WTC11 (cell line): ENCODE results near the gene NUP98.

Experiments
- AFF4 ChIP-seq: sonication (generic); formaldehyde crosslinking; IDR thresholded peaks from 2 replicates; pipeline ENCODE4 v1.8.1; 2023; ENCODE audit warnings: mild to moderate bottlenecking, missing genetic modification reagents, borderline replicate concordance
- FOXK1 ChIP-seq: sonication (generic); formaldehyde crosslinking; IDR thresholded peaks from 2 replicates; pipeline ENCODE4 v1.8.0; 2022; ENCODE audit warnings: mild to moderate bottlenecking, moderate library complexity, missing genetic modification reagents
- FOXP1 ChIP-seq: sonication (generic); formaldehyde crosslinking; IDR thresholded peaks from 2 replicates; pipeline ENCODE4 v1.8.0; 2022; ENCODE audit warnings: missing genetic modification reagents, mild to moderate bottlenecking, moderate library complexity, borderline replicate concordance
- PREB ChIP-seq: sonication (generic); formaldehyde crosslinking; IDR thresholded peaks from 2 replicates; pipeline ENCODE4 v1.8.1; 2022; ENCODE audit warnings: mild to moderate bottlenecking, missing genetic modification reagents, moderate library complexity, borderline replicate concordance
- TP53 ChIP-seq: sonication (generic); formaldehyde crosslinking; IDR thresholded peaks from 2 replicates; pipeline ENCODE4 v1.8.1; 2023; ENCODE audit warnings: mild to moderate bottlenecking, missing genetic modification reagents
- TF ChIP-seq, protein P1 (sequence below): fragments of 200-600 bp; IDR thresholded peaks from 2 replicates; pipeline ENCODE4 v1.8.0; 2022; ENCODE audit warnings: antibody characterized with exemption
- TF ChIP-seq, protein P2 (sequence below): fragments of 250-450 bp; sonication (Bioruptor Pico); IDR thresholded peaks from 2 replicates; pipeline ENCODE4 v1.9.0; 2021; ENCODE audit warnings: mild to moderate bottlenecking, borderline replicate concordance

DNA sequence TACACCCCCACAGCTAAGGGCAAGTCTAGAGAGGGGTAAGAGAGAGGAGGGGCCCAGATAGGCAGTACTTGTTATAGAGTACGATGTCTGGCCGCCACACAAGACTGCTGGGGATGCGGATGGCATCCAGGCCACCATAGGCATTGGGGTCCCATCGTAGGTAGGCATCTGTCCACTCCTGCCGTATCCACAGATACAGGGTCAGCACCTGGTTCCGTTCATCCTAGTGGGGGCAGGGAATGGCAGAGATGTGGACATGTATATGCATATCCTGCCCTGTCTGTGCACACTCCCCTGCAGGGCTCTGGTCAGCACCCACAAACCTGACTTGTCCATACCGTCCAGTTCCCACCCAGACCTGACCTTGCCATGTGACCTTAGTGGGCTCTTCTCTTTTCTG, 128.2 kb downstream of the NUP98 start:
- no peak for TF ChIP-seq FOXP1 (CRISPR knock-in tag)
- TF ChIP-seq, protein P1, sequence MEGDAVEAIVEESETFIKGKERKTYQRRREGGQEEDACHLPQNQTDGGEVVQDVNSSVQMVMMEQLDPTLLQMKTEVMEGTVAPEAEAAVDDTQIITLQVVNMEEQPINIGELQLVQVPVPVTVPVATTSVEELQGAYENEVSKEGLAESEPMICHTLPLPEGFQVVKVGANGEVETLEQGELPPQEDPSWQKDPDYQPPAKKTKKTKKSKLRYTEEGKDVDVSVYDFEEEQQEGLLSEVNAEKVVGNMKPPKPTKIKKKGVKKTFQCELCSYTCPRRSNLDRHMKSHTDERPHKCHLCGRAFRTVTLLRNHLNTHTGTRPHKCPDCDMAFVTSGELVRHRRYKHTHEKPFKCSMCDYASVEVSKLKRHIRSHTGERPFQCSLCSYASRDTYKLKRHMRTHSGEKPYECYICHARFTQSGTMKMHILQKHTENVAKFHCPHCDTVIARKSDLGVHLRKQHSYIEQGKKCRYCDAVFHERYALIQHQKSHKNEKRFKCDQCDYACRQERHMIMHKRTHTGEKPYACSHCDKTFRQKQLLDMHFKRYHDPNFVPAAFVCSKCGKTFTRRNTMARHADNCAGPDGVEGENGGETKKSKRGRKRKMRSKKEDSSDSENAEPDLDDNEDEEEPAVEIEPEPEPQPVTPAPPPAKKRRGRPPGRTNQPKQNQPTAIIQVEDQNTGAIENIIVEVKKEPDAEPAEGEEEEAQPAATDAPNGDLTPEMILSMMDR, result no peak
- TF ChIP-seq, protein P2, sequence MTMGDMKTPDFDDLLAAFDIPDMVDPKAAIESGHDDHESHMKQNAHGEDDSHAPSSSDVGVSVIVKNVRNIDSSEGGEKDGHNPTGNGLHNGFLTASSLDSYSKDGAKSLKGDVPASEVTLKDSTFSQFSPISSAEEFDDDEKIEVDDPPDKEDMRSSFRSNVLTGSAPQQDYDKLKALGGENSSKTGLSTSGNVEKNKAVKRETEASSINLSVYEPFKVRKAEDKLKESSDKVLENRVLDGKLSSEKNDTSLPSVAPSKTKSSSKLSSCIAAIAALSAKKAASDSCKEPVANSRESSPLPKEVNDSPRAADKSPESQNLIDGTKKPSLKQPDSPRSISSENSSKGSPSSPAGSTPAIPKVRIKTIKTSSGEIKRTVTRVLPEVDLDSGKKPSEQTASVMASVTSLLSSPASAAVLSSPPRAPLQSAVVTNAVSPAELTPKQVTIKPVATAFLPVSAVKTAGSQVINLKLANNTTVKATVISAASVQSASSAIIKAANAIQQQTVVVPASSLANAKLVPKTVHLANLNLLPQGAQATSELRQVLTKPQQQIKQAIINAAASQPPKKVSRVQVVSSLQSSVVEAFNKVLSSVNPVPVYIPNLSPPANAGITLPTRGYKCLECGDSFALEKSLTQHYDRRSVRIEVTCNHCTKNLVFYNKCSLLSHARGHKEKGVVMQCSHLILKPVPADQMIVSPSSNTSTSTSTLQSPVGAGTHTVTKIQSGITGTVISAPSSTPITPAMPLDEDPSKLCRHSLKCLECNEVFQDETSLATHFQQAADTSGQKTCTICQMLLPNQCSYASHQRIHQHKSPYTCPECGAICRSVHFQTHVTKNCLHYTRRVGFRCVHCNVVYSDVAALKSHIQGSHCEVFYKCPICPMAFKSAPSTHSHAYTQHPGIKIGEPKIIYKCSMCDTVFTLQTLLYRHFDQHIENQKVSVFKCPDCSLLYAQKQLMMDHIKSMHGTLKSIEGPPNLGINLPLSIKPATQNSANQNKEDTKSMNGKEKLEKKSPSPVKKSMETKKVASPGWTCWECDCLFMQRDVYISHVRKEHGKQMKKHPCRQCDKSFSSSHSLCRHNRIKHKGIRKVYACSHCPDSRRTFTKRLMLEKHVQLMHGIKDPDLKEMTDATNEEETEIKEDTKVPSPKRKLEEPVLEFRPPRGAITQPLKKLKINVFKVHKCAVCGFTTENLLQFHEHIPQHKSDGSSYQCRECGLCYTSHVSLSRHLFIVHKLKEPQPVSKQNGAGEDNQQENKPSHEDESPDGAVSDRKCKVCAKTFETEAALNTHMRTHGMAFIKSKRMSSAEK (CRISPR knock-in tag), result no peak
- no peak for TF ChIP-seq AFF4
- no peak for TF ChIP-seq PREB (CRISPR knock-in tag)
- TF ChIP-seq TP53, result no peak
- TF ChIP-seq FOXK1 (CRISPR knock-in tag), result no peak
